ENCODE measurements around the gene KIAA0319L.

- TF ChIP-seq CTCF (IDR thresholded peaks at IDR 0.05): no peak
- no peak for TF ChIP-seq POLR2A (IDR thresholded peaks at IDR 0.05)
Measured at GRCh38 chr1:35475356-35475755, 81.8 kb downstream of the KIAA0319L start.
